22Rv1 (cell line): Measurements from ENCODE around the gene EPHB1.

ENCODE experiments used
- ZFX ChIP-seq: fragments of 450-650 bp; IDR thresholded peaks from 2 replicates; pipeline ENCODE4 v1.6.1; 2017; ENCODE audit warnings: antibody characterized with exemption, borderline replicate concordance
- TF ChIP-seq, protein P1 (sequence below): fragments of 450-650 bp; IDR thresholded peaks from 2 replicates; pipeline ENCODE4 v1.5.1; 2017; ENCODE audit warnings: mild to moderate bottlenecking

DNA sequence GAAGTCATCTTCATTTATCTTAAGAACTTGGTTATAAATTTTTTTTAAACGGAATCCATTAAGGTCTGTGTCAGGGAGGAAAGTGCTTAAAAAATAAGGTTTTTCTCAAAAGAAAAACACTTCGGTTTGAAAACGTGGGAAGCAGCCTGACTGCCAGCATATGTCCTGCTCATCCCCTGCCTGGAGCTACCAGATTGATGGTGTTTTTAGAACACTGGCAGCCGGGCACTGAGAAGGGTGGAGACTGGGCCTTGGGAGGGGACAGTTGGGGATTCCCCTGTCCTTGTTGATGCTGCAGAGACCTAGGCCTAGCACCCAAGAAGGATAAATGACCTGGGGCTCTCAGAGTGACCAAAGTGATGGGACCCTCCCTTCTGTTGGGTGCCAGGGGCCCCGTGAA, 296.9 kb downstream of the EPHB1 start:
- TF ChIP-seq, protein P1, sequence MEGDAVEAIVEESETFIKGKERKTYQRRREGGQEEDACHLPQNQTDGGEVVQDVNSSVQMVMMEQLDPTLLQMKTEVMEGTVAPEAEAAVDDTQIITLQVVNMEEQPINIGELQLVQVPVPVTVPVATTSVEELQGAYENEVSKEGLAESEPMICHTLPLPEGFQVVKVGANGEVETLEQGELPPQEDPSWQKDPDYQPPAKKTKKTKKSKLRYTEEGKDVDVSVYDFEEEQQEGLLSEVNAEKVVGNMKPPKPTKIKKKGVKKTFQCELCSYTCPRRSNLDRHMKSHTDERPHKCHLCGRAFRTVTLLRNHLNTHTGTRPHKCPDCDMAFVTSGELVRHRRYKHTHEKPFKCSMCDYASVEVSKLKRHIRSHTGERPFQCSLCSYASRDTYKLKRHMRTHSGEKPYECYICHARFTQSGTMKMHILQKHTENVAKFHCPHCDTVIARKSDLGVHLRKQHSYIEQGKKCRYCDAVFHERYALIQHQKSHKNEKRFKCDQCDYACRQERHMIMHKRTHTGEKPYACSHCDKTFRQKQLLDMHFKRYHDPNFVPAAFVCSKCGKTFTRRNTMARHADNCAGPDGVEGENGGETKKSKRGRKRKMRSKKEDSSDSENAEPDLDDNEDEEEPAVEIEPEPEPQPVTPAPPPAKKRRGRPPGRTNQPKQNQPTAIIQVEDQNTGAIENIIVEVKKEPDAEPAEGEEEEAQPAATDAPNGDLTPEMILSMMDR, result no peak
- TF ChIP-seq ZFX, result no peak
